Liver (tissue), 3 donors: ENCODE results near the gene SYMPK.

Experiments used
- FOXA1 ChIP-seq: IDR thresholded peaks from 2 replicates; pipeline ENCODE4 v1.6.1; 2016; ENCODE audit warnings: antibody characterized with exemption
- GABPA ChIP-seq, 2 donors: IDR thresholded peaks in 1 of 2; conservative IDR thresholded peaks in 1 of 2; 2 replicates each; pipeline ENCODE4 v1.6.1; 2016; ENCODE audit warnings: antibody characterized with exemption in 2 of 2, mild to moderate bottlenecking in 1 of 2, moderate library complexity in 1 of 2
- JUND ChIP-seq, 2 donors: IDR thresholded peaks; 2 replicates each; pipeline ENCODE4 v1.6.1; 2016; ENCODE audit warnings: antibody characterized with exemption in 2 of 2
- RAD21 ChIP-seq, 2 donors: IDR thresholded peaks; 2 replicates each; pipeline ENCODE4 v1.6.1; 2016; ENCODE audit warnings: antibody characterized with exemption in 2 of 2, mild to moderate bottlenecking in 2 of 2
- SP1 ChIP-seq: IDR thresholded peaks from 2 replicates; pipeline ENCODE4 v1.6.1; 2018; ENCODE audit warnings: antibody characterized with exemption, mild to moderate bottlenecking
- TAF1 ChIP-seq: conservative IDR thresholded peaks from 2 replicates; pipeline ENCODE4 v1.6.1; 2016; ENCODE audit warnings: antibody characterized with exemption, mild to moderate bottlenecking
- YY1 ChIP-seq: IDR thresholded peaks from 2 replicates; pipeline ENCODE4 v1.6.1; 2016; ENCODE audit warnings: antibody characterized with exemption, mild to moderate bottlenecking
- TF ChIP-seq, protein P1 (sequence below): IDR thresholded peaks from 2 replicates; pipeline ENCODE4 v1.6.1; 2016; ENCODE audit warnings: antibody characterized with exemption
- TF ChIP-seq, protein P2 (sequence below): fragments of 150-350 bp; IDR thresholded peaks from 2 replicates; pipeline ENCODE4 v1.5.1; 2017; ENCODE audit warnings: improper control_type of control experiment, low read depth, low read length; ENCODE audit not compliant: missing input control
- TF ChIP-seq, protein P3 (sequence below): IDR thresholded peaks from 2 replicates; pipeline ENCODE4 v1.6.1; 2016; ENCODE audit warnings: antibody characterized with exemption
- donor health status: healthy.
- donor health status: healthy.

DNA sequence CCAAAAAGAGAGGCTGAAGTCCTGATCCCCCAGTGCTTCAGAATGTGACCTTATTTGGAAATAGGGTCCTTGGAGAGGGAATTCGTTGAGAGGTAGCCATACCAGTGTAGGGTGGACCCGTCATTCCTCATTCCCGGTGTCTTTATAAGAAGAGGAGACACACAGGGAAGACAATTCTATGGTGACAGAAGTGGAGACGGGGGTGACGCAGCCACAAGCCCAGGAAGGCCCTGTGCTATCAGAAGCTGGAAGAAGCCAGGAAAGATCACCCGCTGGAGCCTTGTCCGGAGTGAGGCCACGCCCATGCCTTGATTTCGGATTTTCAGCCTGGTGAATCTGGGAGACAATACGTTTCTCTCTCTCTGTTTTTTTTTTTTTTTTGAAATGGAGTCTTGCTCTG lies 42.1 kb upstream of the SYMPK start:
- TF ChIP-seq JUND (IDR thresholded peaks at IDR 0.05) (no peak), YY1 (no peak), GABPA (IDR thresholded peaks at IDR 0.05 in 1 of 2, conservative IDR thresholded peaks at IDR 0.05 in 1 of 2) (no peak), RAD21 (IDR thresholded peaks at IDR 0.05) (no peak), FOXA1 (no peak), SP1 (no peak), TAF1 (no peak)
- TF ChIP-seq, protein P1, sequence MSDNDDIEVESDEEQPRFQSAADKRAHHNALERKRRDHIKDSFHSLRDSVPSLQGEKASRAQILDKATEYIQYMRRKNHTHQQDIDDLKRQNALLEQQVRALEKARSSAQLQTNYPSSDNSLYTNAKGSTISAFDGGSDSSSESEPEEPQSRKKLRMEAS: no peak
- TF ChIP-seq, protein P2, sequence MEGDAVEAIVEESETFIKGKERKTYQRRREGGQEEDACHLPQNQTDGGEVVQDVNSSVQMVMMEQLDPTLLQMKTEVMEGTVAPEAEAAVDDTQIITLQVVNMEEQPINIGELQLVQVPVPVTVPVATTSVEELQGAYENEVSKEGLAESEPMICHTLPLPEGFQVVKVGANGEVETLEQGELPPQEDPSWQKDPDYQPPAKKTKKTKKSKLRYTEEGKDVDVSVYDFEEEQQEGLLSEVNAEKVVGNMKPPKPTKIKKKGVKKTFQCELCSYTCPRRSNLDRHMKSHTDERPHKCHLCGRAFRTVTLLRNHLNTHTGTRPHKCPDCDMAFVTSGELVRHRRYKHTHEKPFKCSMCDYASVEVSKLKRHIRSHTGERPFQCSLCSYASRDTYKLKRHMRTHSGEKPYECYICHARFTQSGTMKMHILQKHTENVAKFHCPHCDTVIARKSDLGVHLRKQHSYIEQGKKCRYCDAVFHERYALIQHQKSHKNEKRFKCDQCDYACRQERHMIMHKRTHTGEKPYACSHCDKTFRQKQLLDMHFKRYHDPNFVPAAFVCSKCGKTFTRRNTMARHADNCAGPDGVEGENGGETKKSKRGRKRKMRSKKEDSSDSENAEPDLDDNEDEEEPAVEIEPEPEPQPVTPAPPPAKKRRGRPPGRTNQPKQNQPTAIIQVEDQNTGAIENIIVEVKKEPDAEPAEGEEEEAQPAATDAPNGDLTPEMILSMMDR: no peak
- TF ChIP-seq, protein P3, sequence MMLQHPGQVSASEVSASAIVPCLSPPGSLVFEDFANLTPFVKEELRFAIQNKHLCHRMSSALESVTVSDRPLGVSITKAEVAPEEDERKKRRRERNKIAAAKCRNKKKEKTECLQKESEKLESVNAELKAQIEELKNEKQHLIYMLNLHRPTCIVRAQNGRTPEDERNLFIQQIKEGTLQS: no peak
